GM13977 (cell line): ENCODE data around the gene RAB3A.

Experiments used
- DNase-seq: peaks from one replicate; pipeline ENCODE4 v3.0.0; 2012; ENCODE audit warnings: low spot score
- in situ Hi-C: fragments of 300-500 bp; cut with MboI; formaldehyde crosslinking; loops from one replicate; pipeline ENCODE4 v1.12.0; 2022; ENCODE audit warnings: low sequenced_read_pairs, low pct_unique_long_range_greater_than_20kb, mixed read lengths, inconsistent platforms; ENCODE audit not compliant: unreplicated experiment
- TF ChIP-seq, protein P1 (sequence below): IDR thresholded peaks from 2 replicates; pipeline ENCODE4 v1.5.1; 2012; ENCODE audit warnings: mild to moderate bottlenecking, control low read depth; ENCODE audit not compliant: insufficient read depth; ENCODE audit errors: extremely low read depth, missing control alignments

RAB3A gene

DNA sequence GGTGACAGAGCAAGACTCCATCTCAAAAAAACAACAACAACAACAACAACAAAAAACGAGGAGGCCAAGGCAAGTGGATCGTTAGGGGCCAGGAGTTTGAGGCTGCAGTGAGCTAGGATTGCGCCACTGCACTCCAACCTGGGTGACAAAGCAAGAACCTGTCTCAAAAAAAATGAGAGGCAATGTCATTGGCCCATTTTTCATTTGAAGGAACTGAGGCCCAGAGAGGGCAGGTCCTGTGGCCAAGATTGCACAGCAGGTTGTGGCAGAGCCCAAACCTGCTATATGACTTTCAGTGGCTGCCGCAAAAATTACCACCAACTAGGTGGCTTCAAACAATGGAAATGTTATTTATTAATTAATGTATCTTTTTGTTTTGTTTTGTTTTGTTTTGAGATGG, 45.4 kb downstream of the RAB3A start:
- TF ChIP-seq, protein P1, sequence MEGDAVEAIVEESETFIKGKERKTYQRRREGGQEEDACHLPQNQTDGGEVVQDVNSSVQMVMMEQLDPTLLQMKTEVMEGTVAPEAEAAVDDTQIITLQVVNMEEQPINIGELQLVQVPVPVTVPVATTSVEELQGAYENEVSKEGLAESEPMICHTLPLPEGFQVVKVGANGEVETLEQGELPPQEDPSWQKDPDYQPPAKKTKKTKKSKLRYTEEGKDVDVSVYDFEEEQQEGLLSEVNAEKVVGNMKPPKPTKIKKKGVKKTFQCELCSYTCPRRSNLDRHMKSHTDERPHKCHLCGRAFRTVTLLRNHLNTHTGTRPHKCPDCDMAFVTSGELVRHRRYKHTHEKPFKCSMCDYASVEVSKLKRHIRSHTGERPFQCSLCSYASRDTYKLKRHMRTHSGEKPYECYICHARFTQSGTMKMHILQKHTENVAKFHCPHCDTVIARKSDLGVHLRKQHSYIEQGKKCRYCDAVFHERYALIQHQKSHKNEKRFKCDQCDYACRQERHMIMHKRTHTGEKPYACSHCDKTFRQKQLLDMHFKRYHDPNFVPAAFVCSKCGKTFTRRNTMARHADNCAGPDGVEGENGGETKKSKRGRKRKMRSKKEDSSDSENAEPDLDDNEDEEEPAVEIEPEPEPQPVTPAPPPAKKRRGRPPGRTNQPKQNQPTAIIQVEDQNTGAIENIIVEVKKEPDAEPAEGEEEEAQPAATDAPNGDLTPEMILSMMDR: no peak
- no peak for DNase-seq
- in situ Hi-C loops: no loop called here

DNA sequence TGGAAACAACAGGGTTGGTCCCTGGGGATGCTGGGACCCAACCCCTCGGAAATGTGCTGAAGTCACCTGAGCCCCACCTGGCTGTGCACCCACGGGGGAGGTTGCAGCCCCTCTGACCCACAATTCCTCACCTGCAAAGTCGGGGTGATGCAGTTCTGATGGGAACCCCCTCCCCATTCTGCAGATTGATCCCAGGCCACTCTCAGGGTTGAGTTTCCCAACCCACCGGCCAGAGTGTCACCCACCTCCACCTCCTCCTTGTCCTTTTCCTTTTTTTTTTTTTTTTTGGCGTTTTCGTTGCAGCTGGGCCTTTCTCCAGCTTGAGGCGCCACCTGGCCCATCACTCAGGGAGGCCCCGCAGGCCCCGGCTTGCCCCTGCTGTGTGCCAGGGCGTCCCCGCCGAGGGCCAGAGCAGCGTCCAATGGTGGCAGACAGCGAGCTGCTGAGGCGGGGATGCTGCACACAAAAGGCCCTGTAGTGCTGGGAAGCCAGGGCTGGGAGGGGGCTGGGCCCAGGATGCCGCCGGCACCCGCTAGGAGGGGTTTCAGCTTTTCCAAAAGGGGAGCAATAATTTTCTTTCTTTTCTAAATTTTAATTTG, 46.3 kb downstream of the RAB3A start:
- in situ Hi-C loops: no loop called here
- TF ChIP-seq, protein P1: no peak
- no peak for DNase-seq

DNA sequence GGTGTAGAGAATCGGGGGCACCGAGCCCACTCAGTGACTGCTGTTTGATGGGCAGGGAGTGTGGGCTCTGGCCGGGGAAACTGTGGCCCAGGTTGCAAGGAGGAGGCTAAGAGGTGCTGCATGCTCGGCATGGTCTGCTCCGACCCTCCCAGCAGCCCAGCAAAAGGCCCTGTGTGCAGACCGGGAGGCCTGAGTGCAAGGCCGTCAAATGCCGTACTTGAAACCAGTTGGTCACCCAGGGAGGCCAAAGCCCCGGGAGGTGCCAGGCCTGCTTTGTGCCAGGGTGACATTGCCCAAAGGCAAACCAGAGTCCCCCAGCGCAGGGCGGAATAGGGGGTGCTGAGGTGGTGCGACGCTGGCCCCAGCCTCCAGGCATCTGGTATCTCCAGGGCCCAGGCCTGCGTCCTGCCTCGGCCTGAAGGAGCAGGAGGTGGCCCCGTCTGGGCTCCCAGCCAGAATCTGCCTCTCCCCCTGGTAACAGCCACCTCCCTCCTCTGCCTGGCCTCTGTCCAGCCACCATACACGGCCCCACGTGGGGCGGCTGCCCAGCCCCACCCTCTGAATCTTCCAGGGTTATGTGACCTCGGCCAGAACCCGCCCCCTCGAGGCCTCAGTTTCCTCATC, 46.9 kb downstream of the RAB3A start:
- DNase-seq: no peak
- TF ChIP-seq, protein P1: no peak
- in situ Hi-C loops: no loop called here

DNA sequence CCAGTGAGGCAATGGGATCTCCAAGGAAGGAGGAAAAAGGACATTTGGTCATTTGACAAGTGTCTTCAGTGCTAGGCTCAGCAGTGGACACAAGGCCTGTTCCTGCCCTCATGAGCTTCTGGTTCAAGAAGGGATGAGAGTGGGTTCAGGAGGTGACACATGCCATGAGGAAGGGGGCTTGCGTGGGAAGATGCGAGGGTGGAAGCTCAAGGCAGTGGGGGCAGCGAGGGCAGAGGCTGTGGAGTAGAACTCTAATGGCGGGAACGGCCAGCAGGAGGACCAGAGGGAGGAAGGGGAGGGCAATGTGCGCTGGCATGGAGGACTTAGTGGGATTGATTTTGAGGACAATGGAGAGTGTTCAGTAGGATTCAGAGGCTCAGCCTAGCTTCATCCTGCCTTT, 47.6 kb downstream of the RAB3A start:
- in situ Hi-C loops: no loop called here
- DNase-seq: no peak
- TF ChIP-seq, protein P1: no peak

DNA sequence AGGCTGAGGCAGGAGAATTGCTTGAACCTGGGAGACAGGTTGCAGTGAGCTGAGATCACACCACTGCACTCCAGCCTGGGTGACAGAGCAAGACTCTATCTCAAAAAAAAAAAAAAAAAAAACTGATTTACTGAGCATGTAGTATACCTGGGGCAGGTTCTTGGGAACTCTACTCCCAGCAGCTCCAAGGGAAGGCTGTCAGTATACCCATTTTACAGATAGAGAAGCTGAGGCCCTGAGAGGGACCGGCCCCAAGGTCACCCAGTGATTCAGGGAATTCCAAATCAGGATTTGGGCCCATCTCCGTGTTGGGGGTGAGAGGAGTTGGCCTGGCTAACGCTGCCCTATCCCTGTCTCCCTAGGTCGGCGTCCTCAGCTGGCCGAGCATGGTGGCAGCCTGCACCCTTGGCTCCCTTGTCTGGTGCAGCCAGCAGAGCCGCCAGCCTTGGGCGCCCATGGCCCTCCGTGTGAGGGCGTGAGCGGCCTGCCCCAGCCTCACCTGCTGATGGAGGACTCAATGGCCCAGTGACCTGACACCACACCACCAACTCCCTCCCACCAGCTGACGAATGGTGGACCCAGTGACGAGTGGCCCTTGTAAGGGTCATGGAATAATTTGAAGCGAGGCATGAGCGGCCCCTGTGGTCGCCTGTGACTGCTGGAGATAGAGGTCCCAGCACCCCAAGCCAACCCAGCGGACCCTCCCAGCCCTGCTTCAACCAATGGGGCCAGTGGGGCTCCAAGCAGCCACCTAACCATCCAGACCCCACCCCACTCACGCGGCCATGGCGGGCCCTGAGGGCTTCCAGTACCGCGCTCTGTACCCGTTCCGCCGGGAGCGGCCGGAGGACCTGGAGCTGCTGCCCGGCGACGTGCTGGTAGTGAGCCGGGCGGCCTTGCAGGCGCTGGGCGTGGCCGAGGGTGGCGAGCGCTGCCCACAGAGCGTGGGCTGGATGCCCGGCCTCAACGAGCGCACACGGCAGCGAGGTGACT, 48.5 kb downstream of the RAB3A start:
- no peak for DNase-seq
- in situ Hi-C loops: no loop called here
- TF ChIP-seq, protein P1: no peak

DNA sequence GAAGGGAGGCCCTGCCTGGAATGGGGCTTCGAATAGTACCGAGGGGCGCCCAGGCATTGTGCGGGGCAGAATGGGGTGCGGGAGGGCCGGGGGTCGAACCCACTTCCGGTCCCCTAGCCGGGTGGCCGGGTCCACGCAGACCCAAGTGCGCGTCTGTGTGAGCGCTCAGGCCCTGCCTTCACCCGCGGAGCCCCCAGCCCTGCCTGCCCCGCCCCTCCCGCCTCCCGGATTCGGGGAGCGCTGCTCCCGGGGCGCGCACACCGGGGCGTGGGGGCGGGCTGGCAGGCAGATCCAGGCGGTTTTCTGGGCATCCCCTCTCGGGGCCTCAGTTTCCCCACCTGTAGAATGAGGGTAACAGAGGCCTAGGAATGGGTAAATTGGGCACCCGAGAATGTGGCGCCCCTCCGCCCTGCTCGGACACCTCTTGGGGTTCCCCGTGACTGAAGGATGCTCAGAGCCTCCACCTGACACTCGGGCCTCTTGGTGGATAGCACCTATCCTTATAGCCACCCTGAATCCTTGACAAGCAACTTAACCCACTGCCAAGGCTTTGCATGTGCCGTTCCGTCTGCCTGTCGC, 50.2 kb downstream of the RAB3A start:
- TF ChIP-seq, protein P1: no peak
- no peak for DNase-seq
- in situ Hi-C loops: no loop called here
